Stimulated activated CD4-positive, alpha-beta T cell treated with anti-CD3 and anti-CD28 coated beads, Interleukin-2, amount 100 ng/mL, for 4 hours (primary cell): Measurements from ENCODE around the gene ARHGAP26.
"Not testable (repeated sequence)": the region's sequence is repeated elsewhere in the genome, so short reads cannot be mapped to it uniquely, and the experiment has no call there.

ENCODE experiments used
- DNase-seq: peaks from one replicate; pipeline ENCODE4 v3.0.0-alpha.2; 2020; ENCODE audit warnings: low read depth

The ARHGAP26 gene

DNA sequence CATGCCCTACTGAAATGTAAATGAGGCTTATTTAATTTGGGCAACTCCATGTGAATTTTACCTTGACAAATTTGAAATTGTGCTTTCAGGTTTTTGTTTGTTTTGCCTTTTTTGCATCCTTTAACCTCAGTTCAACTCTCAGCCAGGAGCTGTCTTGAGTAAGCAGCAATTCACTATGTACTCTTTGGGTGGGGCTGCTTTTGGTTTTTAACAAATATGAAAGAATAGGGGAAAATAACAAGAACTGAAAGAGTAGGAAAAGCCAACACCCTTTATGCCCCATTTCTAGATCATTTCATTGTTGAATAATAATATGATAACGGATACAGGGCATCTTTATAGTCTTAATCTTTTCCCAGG is 192.0 kb downstream of the ARHGAP26 start:
- no peak for DNase-seq

- not testable (repeated sequence) for DNase-seq
These were observed 195.3 kb downstream of the ARHGAP26 start for GRCh38 chr5:142965258-142966120.

DNA sequence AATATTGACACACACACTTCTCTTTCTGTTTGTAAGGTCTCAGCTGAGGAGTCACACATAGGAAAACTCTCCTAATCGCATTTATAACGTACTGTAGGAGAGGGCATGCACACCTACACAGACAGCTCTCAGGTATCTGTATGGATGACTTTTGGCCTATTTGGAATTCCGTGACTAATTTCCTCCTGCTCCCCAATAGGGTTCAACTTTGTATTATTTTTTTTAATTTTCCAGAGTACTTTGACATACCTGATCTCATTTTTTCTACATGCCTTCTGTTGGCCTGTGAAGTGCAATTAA is 195.9 kb downstream of the ARHGAP26 start:
- no peak for DNase-seq

- no peak for DNase-seq
These were observed 199.0 kb downstream of the ARHGAP26 start for GRCh38 chr5:142969186-142969585.

DNA sequence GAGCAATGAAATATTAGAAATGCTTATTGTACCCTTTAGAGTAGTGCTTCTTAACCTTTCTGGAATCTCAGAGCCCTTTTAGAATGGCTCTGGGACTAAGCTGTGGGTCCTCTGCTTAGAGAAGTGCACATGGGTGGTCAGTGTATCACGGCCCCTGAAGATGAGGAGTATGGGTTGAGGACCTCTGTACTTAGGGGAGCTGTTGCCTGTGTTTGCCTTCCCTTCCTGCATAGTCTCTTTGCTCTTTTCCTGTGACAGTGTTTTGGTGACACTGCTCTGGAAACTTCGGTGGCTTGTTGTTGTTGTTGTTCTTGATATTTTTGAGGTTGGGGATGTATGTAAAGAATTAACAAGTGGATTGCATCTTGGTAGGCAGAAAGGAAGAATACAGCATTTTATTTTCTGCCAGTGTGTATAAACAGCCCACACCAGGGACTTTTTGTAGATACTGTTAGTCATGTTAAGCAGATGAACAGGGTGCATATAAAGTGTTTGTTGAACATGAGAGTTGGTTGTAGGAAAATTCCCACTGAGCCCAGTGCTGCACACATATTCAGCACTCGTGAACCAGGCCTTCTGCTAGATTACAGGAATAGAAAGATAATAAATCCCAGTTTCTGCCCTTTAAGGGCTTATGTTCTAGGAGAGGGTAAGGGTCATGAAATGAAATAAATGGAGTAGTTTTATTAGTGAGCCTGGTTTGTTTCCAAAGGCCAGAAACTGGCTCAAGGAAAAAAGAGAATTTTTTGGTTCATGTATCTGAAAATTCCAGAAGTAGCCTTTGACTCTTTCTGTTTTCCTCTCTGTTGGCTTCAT is 199.7 kb downstream of the ARHGAP26 start:
- DNase-seq, result no peak

- DNase-seq, result no peak
These were observed 200.4 kb downstream of the ARHGAP26 start for GRCh38 chr5:142970440-142971030.

GRCh38 chr5:142971303-142972013 is 201.3 kb downstream of the ARHGAP26 start:
- DNase-seq, result no peak

DNA sequence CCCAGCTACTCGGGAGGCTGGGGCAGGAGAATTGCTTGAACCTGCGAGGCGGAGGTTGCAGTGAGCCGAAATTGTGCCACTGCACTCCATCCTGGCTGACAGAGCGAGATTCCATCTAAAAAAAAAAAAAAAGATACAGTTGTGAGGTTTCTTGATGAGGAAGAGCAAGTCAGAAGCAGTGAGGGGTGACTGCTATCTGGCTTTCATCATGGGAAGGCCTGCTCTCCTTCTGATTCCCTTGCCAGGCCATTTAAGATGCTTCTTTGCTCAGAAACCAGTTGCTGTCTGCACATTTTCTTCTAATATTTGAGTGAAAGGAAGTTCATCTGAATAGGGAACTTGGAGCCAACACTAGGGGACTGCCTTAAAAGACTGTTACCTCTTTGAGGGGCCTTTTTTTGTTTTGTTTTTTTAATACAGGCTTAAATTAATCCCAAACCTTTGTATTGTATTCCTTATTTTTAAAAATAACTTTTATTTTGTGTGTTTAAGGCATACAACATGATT is 201.9 kb downstream of the ARHGAP26 start:
- DNase-seq, result no peak

DNA sequence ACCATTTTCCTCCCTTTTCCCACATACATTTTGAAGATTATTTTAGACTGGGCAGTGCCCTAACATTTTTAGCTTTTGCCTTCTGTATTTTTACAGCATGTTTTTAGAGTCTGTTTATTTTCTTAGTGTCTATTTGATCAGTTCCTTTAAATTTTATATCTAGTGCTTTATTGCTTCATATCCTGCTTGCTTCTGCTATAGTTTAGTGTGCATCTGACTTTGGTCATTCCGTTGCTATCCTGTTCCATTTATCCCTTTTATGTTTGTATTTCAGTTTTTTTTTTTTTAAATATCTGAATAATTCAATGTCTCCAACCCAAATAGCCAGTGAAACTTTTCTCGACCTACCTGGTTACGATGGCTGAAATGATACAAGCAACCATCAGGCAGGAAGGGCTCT is 203.8 kb downstream of the ARHGAP26 start:
- no peak for DNase-seq

- no peak for DNase-seq
These were observed 204.2 kb downstream of the ARHGAP26 start for GRCh38 chr5:142974409-142974808.

GRCh38 chr5:142976861-142977260 is 206.7 kb downstream of the ARHGAP26 start:
- no peak for DNase-seq

DNA sequence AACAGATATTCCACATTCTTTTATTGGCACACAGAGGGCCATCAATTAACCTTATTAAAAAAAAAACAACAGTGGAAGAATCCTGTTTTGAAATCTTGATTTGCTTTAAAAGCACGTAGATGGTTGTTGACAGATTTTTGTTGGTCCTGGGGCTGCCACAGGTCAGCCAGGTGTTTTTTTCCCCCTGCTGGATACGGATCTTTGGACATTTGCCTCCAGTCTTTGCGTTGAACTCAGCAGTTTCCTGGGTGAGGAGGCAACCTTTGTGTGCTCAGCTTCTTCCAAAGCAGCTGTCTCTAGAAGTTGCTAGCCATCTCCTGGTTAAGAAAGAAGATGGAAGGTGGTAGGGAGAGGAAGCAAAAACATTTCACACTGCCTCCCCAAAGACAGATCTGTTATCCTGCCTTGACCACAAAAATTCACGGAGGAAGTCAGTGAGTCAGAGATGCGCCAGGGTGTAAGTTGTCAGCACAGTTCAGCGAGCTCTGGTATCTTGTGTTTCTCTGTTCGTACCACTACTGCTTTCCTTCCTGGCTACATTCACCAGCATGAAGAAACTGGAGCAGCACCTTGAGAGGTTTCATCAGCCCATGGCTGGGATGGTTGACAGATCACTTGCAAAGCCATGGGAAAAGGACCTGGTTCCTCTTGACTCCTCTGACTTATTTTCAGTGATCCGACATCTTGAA is 207.3 kb downstream of the ARHGAP26 start:
- DNase-seq, result peak; percentile 13

DNA sequence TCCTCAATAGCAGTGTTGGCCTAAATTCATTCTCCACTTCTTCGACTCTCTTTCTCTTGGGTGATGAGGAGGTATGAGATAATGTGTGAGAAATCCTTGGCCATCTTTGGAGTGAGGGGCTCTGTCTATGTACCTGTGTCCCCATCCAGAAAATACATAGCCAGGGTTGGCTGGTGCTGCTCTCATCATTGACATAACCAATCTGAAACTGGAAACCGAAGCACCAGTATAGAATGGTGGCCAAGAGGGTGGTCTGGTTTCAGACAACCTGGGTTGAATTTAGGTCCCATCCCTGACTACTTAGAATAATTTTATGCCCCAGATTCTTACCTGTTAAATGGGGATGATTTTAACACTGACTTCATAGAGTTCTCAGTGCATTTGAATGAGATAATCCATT is 208.1 kb downstream of the ARHGAP26 start:
- DNase-seq, result no peak

- no peak for DNase-seq
These were observed 208.5 kb downstream of the ARHGAP26 start for GRCh38 chr5:142978726-142979125.

GRCh38 chr5:142979636-142980035 is 209.5 kb downstream of the ARHGAP26 start:
- DNase-seq, result no peak

- DNase-seq, result no peak
These were observed 211.3 kb downstream of the ARHGAP26 start for GRCh38 chr5:142981475-142981874.

- no peak for DNase-seq
These were observed 212.0 kb downstream of the ARHGAP26 start for GRCh38 chr5:142981886-142982820.

DNA sequence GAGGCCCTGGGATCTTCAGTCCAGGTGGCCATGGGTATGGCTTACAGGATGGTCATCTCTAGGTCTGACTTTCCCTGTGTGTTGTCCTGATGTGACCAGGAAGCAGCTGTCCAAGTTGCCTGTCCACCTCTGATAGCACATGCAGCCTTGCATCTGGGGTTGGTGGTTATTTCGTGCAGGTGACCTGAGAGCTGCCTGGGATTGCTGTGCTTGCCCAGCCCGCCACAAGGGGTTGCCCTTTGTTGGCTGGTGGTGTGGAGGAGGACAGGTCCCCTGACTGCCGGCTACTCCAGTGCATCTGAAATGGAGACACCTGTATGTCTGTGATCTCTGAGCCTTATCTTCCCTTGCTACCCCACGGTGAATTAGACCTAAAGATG is 212.6 kb downstream of the ARHGAP26 start:
- DNase-seq, result no peak

DNA sequence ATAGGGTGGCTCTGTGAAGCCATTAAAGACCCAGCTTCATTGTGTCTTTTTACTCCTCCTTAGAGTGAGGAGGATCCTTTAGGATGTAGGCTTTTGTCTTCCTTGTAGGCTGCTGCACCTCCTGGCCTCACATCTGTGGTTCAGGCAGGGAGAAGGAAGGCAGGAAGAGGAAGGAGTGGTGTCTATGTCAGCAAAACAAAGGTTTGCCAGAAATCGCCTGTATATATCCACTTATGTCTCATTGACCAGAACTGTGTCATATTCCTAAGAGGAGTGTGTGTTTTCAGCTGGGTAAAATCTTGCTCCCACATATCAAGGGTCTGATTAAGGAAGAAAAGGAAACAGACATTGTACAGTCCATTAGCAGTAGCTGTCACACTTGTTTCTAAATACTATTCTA is 213.8 kb downstream of the ARHGAP26 start:
- DNase-seq, result no peak

DNA sequence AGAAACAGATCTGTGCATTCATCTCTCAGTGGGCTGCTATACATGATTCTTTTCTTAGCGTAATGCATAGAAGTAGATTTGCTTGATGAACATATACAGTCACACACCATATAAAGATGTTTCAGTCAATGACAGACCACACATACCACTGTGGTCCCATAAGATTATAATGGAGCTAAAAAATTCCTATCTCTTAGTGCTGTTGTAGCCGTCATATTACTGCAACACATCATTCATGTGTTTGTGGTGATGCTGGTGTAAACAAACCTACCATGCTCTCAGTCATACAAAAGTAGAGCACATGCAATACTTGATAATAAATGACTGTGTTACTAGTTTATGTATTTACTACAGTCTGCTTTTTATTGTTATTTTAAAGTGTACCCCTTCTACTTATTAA is 214.3 kb downstream of the ARHGAP26 start:
- no peak for DNase-seq

DNA sequence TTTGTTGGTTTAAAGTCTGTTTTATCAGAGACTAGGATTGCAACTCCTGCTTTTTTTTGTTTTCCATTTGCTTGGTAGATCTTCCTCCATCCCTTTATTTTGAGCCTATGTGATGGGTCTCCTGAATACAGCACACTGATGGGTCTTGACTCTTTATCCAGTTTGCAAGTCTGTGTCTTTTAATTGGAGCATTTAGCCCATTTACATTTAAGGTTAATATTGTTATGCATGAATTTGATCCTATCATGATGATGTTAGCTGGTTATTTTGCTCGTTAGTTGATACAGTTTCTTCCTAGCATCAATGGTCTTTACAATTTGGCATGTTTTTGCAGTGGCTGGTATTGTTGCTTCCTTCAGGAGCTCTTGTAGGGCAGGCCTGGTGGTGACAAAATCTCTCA is 219.1 kb downstream of the ARHGAP26 start:
- DNase-seq, result not testable (repeated sequence)
